IMR-90 (cell line): Measurements from ENCODE around the gene KRTAP10-9. TPM values are rescaled to one million over a fixed set of nuclear protein-coding genes. Genes with fewer than 3 reads are reported as not detected.

ENCODE experiments used
- ATAC-seq: fragments of 200-7000 bp; cut with Tn5 transposase; 2 replicates; pipeline ENCODE4 v1.9.1; 2020; ENCODE audit warnings: low read depth, mild to moderate bottlenecking, moderate library complexity
- BruUV-seq: library from RNA; stranded (reverse); fragments of 400-500 nt; replicated peaks from 2 replicates; lab custom pipeline; 2021; lab: Mats Ljungman, UMichigan
- CTCF ChIA-PET: fragments of 300-600 bp; formaldehyde crosslinking; extraction: SDS; loops from one replicate; lab custom pipeline; 2021; ENCODE audit warnings: antibody characterized with exemption; lab: Yijun Ruan, JAX
- POLR2A ChIA-PET: fragments of 300-600 bp; sonication (Branson Sonifier 250); formaldehyde crosslinking; loops from one replicate; lab custom pipeline; 2022; ENCODE audit warnings: antibody characterized with exemption; ENCODE audit not compliant: unreplicated experiment; lab: Charles Lee
- DNase-seq: peaks from one replicate; pipeline ENCODE4 v3.0.0; 2013
- H2AFZ ChIP-seq: replicated peaks from 2 replicates; pipeline ENCODE3; 2013; ENCODE audit warnings: low read length, mild to moderate bottlenecking; ENCODE audit not compliant: poor library complexity
- H2AK5ac ChIP-seq: 2 replicates; pipeline ENCODE4 v1.6.1; 2013; ENCODE audit warnings: low read depth, low read length, inconsistent platforms
- H2AK9ac ChIP-seq: replicated peaks from 2 replicates; pipeline ENCODE3; 2013; ENCODE audit warnings: mild to moderate bottlenecking, low read depth, low read length, moderate library complexity; ENCODE audit not compliant: poor library complexity
- H2BK120ac ChIP-seq: 2 replicates; pipeline ENCODE4 v1.6.1; 2013; ENCODE audit warnings: low read depth, low read length, inconsistent platforms
- H2BK15ac ChIP-seq: 3 replicates; pipeline ENCODE4 v1.6.1; 2013; ENCODE audit warnings: low read depth, low read length, inconsistent platforms
- H2BK20ac ChIP-seq: 2 replicates; pipeline ENCODE4 v1.6.1; 2013; ENCODE audit warnings: low read depth, mild to moderate bottlenecking, inconsistent platforms, low read length, moderate library complexity
- H2BK5ac ChIP-seq: 2 replicates; pipeline ENCODE4 v1.6.1; 2013; ENCODE audit warnings: mild to moderate bottlenecking, low read depth, low read length, inconsistent platforms; ENCODE audit not compliant: poor library complexity, severe bottlenecking
- H3K14ac ChIP-seq: replicated peaks from 2 replicates; pipeline ENCODE4 v1.6.1; 2013; ENCODE audit warnings: low read depth, low read length, inconsistent platforms
- H3K18ac ChIP-seq: 2 replicates; pipeline ENCODE4 v1.6.1; 2013; ENCODE audit warnings: low read depth, low read length, control low read depth
- H3K23ac ChIP-seq: 2 replicates; pipeline ENCODE4 v1.6.1; 2013; ENCODE audit warnings: low read depth, low read length, inconsistent platforms
- H3K27ac ChIP-seq: 2 replicates; pipeline ENCODE4 v1.5.1; 2013; ENCODE audit warnings: mild to moderate bottlenecking, control low read depth, low read length; ENCODE audit not compliant: insufficient read depth
- H3K27me3 ChIP-seq: 2 replicates; pipeline ENCODE4 v1.6.1; 2013; ENCODE audit warnings: low read length; ENCODE audit not compliant: control insufficient read depth, insufficient read depth
- H3K36me3 ChIP-seq: 2 replicates; pipeline ENCODE4 v1.6.1; 2013; ENCODE audit warnings: low read length, mixed read lengths; ENCODE audit not compliant: control insufficient read depth, insufficient read depth
- H3K4ac ChIP-seq: 2 replicates; pipeline ENCODE4 v1.6.1; 2013; ENCODE audit warnings: low read depth, low read length, inconsistent platforms
- H3K4me1 ChIP-seq: 2 replicates; pipeline ENCODE4 v1.6.1; 2013; ENCODE audit warnings: low read length, mixed read lengths; ENCODE audit not compliant: control insufficient read depth, insufficient read depth
- H3K4me2 ChIP-seq: 2 replicates; pipeline ENCODE4 v1.6.1; 2013; ENCODE audit warnings: low read depth, mild to moderate bottlenecking, control low read depth, low read length, moderate library complexity
- H3K4me3 ChIP-seq: 2 replicates; pipeline ENCODE4 v1.5.1; 2013; ENCODE audit warnings: low read depth, mild to moderate bottlenecking, control low read depth, low read length, moderate library complexity; ENCODE audit not compliant: insufficient read depth
- H3K56ac ChIP-seq: 2 replicates; pipeline ENCODE4 v1.6.1; 2013; ENCODE audit warnings: low read length, inconsistent platforms; ENCODE audit not compliant: insufficient read depth; ENCODE audit errors: extremely low read depth
- H3K79me1 ChIP-seq, 2 experiments: 2 replicates each; pipeline ENCODE4 v1.6.1; 2013; ENCODE audit warnings: low read length in 2 of 2, inconsistent platforms in 1 of 2, low read depth in 1 of 2
- H3K9ac ChIP-seq: 2 replicates; pipeline ENCODE4 v1.6.1; 2013; ENCODE audit warnings: low read depth, low read length, control low read depth
- H3K9me1 ChIP-seq: 2 replicates; pipeline ENCODE4 v1.6.1; 2013; ENCODE audit warnings: low read length, inconsistent platforms; ENCODE audit not compliant: insufficient read depth
- H3K9me3 ChIP-seq: 2 replicates; pipeline ENCODE4 v1.6.1; 2013; ENCODE audit warnings: low read length; ENCODE audit not compliant: control insufficient read depth, insufficient read depth
- H4K20me1 ChIP-seq: 2 replicates; pipeline ENCODE4 v1.6.1; 2013; ENCODE audit warnings: low read length, inconsistent platforms; ENCODE audit not compliant: insufficient read depth
- H4K5ac ChIP-seq: 2 replicates; pipeline ENCODE4 v1.6.1; 2013; ENCODE audit warnings: mild to moderate bottlenecking, low read depth, low read length, control low read depth
- H4K8ac ChIP-seq, 2 experiments: 2 replicates each; pipeline ENCODE4 v1.6.1; 2013; ENCODE audit warnings: low read depth in 2 of 2, low read length in 2 of 2, control low read depth in 1 of 2, inconsistent platforms in 1 of 2
- H4K91ac ChIP-seq: 2 replicates; pipeline ENCODE4 v1.6.1; 2013; ENCODE audit warnings: low read depth, low read length, inconsistent platforms; ENCODE audit not compliant: insufficient read depth
- RFX5 ChIP-seq: IDR thresholded peaks from 2 replicates; pipeline ENCODE4 v1.8.0; 2012; ENCODE audit warnings: low read depth, mild to moderate bottlenecking, low read length, moderate library complexity
- WGBS, 2 experiments: methylation state at CpG; one replicate each; pipeline versions ENCODE4 v1.1.5 to v1.1.7; 2013; ENCODE audit warnings: missing lambda C conversion rate in 2 of 2; ENCODE audit not compliant: insufficient read length in 1 of 2; ENCODE audit errors: extremely low coverage in 2 of 2; 5-methylcytosine and 5-hydroxymethylcytosine counted together
- dilution Hi-C: fragments of 300-500 bp; cut with HindIII; formaldehyde crosslinking; loops from one replicate; pipeline ENCODE4 v1.14.3; 2018; ENCODE audit warnings: low sequenced_read_pairs; ENCODE audit not compliant: unreplicated experiment
- in situ Hi-C: fragments of 300-500 bp; cut with MboI; formaldehyde crosslinking; loops from 3 replicates; pipeline ENCODE4 v1.14.3; 2019; ENCODE audit warnings: low sequenced_read_pairs, inconsistent platforms, mixed read lengths
- intact Hi-C: fragments of 100-400 bp; cut with micrococcal nuclease; formaldehyde crosslinking; loops from 2 replicates; pipeline ENCODE4 v1.10.0; 2022
- polyA plus RNA-seq, 3 experiments: library from polyadenylated mRNA; depleted of rRNA; stranded (reverse); fragments of >200 nt; gene quantifications; 2 replicates each; pipeline ENCODE4 v1.2.3, GENCODE V29; 2012; ENCODE audit warnings: low replicate concordance in 1 of 3
- total RNA-seq: library from RNA; depleted of rRNA; stranded (reverse); fragments of >200 nt; gene quantifications from 2 replicates; pipeline ENCODE4 v1.2.3, GENCODE V29; 2012

The KRTAP10-9 gene
- total and polyA plus RNA-seq, 2 of the 4 experiments (the other 2 are of a cell fraction), result not detected

DNA sequence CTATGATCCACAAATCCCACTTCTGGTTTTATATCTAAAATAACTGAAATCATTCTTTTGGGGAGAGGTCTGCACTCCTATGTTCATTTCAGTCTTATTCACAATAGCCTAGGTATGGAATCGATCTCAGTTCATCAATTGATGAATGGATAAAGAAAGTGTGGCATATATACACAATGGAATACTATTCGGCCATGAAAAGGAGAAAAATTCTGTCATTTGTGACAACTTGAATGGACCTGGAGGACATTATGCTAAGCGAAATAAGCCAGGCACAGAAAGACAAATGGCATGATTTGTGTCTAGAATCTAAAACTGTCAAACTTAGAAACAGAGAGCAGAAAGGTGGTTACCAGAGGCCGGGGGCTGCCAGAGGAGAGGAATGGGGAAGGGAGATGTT is 20.4 kb upstream of the KRTAP10-9 start:
- DNase-seq (no peak), ATAC-seq (no peak)
- no peak overlapping the region for H3K4ac ChIP-seq
- H3K9ac ChIP-seq, result no peak overlapping the region
- H3K56ac ChIP-seq, result no peak overlapping the region
- no peak overlapping the region for H4K5ac ChIP-seq
- H2AK5ac ChIP-seq, result no peak overlapping the region
- intact Hi-C loops (no loop called here), in situ Hi-C loops (no loop called here), dilution Hi-C loops (no loop called here)
- H4K8ac ChIP-seq, result no peak overlapping the region
- BruUV-seq, result no TSS peak
- no peak overlapping the region for H3K27ac ChIP-seq
- H2BK15ac ChIP-seq, result no peak overlapping the region
- H3K14ac ChIP-seq, result no peak overlapping the region
- no peak overlapping the region for H3K4me3 ChIP-seq
- no peaks in the 10 kb centered on the region for H3K36me3 ChIP-seq
- ChIA-PET POLR2A (no interaction called here), CTCF (no interaction called here)
- peaks cover 2% of the 10 kb centered on the region for H3K27me3 ChIP-seq
- no peak overlapping the region for H3K18ac ChIP-seq
- no peaks in the 10 kb centered on the region for H3K4me1 ChIP-seq
- H3K23ac ChIP-seq, result no peak overlapping the region
- no peak overlapping the region for H2AK9ac ChIP-seq
- H4K20me1 ChIP-seq, result no peaks in the 10 kb centered on the region
- H2BK5ac ChIP-seq, result no peak overlapping the region
- no peak for TF ChIP-seq RFX5
- no peak overlapping the region for H2BK120ac ChIP-seq
- WGBS, 2 experiments, result 60% methylated on average over 2 of the region's 4 CpGs; no CpG with 5 or more reads in 1 of the 2 experiments
- no peaks in the 10 kb centered on the region for H3K9me1 ChIP-seq
- H3K4me2 ChIP-seq, result no peak overlapping the region
- H2BK20ac ChIP-seq, result no peak overlapping the region
- H2AFZ ChIP-seq, result no peak overlapping the region
- H3K79me1 ChIP-seq, result no peaks in the 10 kb centered on the region
- H3K9me3 ChIP-seq, result peaks cover under 1% of the 10 kb centered on the region
- H4K91ac ChIP-seq, result no peak overlapping the region
